Fibroblast of the aortic adventitia (primary cell): ENCODE measurements around the gene PHYHIPL. TPM values are rescaled to one million over a fixed set of nuclear protein-coding genes. Genes with fewer than 3 reads are reported as not detected.

Source experiments
- DNase-seq: peaks from one replicate; pipeline ENCODE4 v3.0.0-alpha.2; 2010; ENCODE audit warnings: low read depth
- H3K4me3 ChIP-seq: 2 replicates; pipeline ENCODE4 v1.5.1; 2011; ENCODE audit warnings: low read depth, mild to moderate bottlenecking, control low read depth, low read length, moderate library complexity
- CTCF ChIP-seq: IDR thresholded peaks from 2 replicates; pipeline ENCODE4 v1.5.1; 2011; ENCODE audit warnings: mild to moderate bottlenecking, low read length, control low read depth, inconsistent platforms; ENCODE audit not compliant: insufficient read depth
- total RNA-seq: library from RNA; depleted of rRNA; stranded (reverse); fragments of >200 nt; gene quantifications from 2 replicates; pipeline ENCODE4 v1.2.3, GENCODE V29; 2012; ENCODE audit warnings: low replicate concordance

The PHYHIPL gene
- total RNA-seq, 1 donor, result not detected

- no peak for TF ChIP-seq CTCF
- DNase-seq, result no peak
- H3K4me3 ChIP-seq, result no peak overlapping the region
Measured at GRCh38 chr10:59284118-59284975, 107.9 kb downstream of the PHYHIPL start.

- no peak overlapping the region for H3K4me3 ChIP-seq
- no peak for DNase-seq
- TF ChIP-seq CTCF, result no peak
Measured at GRCh38 chr10:59285073-59285472, 108.6 kb downstream of the PHYHIPL start.

DNA sequence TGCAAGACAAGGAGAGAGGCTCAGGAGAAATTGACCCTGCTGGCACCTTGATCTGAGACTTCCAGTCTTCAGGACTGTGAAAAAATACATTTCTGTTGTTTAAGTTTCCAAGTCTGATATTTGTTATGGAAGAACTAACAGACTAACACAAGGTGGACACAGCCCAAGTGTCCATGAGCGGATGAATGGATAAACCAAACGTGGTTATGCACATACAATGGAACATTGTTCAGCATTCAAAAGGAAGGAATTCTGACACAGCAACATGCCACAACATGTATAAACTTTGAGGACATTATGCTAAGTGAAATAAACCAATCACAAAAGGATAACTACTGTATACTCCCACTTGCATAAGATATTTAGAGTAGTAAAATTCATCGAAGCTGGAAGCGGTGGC, 109.4 kb downstream of the PHYHIPL start:
- no peak for DNase-seq
- TF ChIP-seq CTCF, result no peak
- H3K4me3 ChIP-seq, result no peak overlapping the region

- no peak overlapping the region for H3K4me3 ChIP-seq
- DNase-seq, result no peak
Measured at GRCh38 chr10:59287587-59288255, 111.3 kb downstream of the PHYHIPL start.

DNA sequence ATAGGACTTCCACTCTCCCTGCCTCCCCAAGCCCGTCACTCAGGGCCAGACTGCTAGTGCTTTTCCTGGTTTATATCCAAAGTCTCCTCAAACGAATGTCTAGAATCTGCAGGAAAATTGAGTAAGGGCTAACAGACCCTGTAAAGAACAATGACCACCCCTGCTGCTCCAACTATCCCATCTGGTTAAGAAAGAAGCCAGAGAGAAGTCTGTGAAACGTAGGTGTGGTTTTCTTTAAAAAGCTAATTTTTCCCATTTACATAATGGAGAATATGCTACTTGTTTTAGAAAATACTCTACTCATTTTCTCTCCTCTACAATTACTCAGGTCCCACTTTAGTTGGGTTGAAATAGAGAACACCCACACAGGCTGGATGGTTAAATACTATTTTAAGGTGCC, 113.4 kb downstream of the PHYHIPL start:
- DNase-seq, result no peak
- H3K4me3 ChIP-seq, result no peak overlapping the region
- TF ChIP-seq CTCF, result no peak

More at GRCh38 chr10:59287587-59288255, 111.3 kb downstream of the PHYHIPL start:
- no peak for TF ChIP-seq CTCF

GRCh38 chr10:59290448-59290847, 114.0 kb downstream of the PHYHIPL start:
- DNase-seq, result no peak
- TF ChIP-seq CTCF, result no peak
- H3K4me3 ChIP-seq, result no peak overlapping the region

Other genes starting within 250 kb of the PHYHIPL start
- gene FAM13C, start 185.9 kb downstream of the PHYHIPL start, total RNA-seq, result 3.3 and 9.1 TPM in 2 replicates